Activated naive CD4-positive, alpha-beta T cell treated with anti-CD3 and anti-CD28 coated beads, Interleukin-2, amount 50 U/mL, for 16 hours (primary cell): Measurements from ENCODE around the gene GGN.
"Not testable (repeated sequence)": the region's sequence is repeated elsewhere in the genome, so short reads cannot be mapped to it uniquely, and the experiment has no call there.

Experiments used
- DNase-seq: peaks from one replicate; pipeline ENCODE4 v3.0.0-alpha.2; 2020

GGN gene, protein sequence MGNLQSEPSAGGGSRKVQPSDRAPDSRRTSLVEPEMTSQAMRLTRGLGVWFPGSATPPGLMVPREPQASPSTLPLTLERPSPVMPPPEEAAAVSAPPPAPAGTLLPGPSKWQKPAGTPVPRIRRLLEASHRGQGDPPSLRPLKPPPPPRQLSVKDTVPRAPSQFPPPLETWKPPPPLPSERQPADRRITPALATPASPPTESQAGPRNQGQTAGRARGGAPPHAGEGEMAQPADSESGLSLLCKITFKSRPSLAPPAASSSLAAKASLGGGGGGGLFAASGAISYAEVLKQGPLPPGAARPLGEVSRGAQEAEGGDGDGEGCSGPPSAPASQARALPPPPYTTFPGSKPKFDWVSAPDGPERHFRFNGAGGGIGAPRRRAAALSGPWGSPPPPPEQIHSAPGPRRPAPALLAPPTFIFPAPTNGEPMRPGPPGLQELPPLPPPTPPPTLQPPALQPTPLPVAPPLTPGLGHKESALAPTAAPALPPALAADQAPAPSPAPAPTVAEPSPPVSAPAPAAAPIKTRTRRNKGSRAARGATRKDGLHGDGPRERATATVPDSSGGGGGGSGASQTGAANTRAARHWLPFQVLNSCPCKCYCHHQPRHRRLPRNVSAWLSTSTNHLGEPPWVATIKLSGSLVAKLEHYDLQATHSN

DNA sequence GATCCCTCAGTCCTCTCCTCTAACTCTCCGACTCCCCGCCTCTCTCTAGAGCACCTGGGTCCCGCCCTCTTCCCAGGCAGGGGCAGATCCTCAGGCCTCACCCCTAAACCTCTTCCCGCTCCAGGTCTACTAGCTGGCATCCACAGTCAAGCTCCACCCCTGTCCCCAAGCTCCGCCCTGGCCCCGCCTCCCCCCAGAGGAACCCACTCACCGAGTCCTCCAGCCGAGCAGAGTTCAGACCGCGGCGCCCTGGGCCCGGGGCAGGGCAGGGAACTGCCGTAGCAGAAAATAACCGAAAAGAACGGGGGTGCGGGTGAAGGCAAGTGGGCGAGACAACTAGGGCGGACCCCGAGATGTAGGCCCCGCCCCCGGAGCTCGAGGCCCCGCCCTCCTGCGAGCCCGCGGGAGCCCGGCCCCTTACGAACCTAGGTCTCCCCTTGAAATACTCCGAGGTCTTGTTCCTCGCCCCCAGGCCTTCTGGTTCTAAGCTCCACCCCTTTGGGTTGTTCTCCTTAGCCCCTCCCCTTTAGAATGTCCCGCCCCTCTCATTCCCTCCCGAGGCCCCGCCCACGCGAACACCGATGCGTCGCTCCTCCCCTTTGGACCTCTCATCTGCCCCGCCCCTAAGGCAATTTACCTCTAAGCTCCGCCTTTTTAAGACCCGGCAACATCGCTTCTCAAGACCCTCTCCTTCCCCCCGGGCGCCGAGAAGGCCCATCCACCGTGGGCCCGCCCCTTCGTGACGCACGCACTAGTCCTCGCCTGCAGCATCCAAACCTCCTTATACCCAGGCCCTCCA is at the start of gene GGN:
GGN (minus strand) TSS at position 485 of the 799 bp plus-strand sequence. CDS start 773 bp downstream, outside the sequence.
- peak; percentile 78 for DNase-seq

- DNase-seq: no peak
Observed at GRCh38 chr19:38437295-38437694, 49.5 kb upstream of the GGN start.

DNA sequence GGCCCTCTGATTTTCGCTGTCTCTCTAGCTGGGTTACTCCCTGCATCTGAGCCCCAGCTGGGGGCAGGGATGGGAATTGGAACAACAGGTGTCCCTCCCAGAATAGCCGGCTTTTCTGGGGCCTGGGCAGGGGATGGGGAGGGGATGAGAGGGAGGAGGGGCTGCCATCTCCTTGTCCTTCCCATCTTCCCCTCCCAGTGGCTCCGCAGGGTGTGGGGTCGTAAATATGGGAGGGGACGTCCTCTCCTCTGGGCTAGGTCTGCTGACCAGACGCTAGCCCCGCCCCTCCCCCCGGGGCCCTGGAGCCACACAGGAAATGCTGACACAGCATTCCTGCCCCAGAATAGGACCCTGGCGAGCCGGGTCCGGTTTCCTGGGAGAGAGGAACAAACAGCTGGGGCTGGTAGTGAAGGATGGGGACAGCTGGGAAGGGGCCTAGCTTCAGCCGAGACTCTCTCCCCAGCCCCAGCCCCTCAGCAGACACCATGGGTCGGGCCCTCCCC is 46.8 kb upstream of the GGN start:
- DNase-seq: no peak

DNA sequence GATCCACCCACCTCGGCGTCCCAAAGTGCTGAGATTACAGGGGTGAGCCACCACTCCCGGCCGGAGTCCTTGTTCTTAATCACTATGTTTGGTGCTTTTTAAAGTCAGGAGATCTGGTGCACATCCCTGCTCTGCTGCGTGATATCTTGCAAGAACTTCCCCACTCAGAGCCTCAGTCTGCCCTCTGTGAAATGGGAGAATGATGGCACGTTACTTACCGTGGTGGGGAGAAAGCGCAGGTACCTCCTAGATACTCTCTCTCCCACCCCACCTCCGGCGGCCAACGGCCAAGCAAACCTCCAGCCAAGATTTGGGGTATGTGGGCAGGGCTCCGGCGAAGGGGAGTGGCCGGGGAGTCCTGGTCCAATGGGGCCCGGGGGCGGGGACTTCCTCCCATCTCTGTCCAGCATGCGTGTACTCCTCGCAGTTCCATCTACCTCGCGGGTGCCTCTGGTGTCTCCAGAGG is 45.5 kb upstream of the GGN start, which contains the start of gene RYR1:
RYR1 (plus strand) TSS at position 424 of the 466 bp plus-strand sequence. CDS start 139 bp downstream, outside the sequence.
- peak; percentile 54 for DNase-seq

GRCh38 chr19:38430931-38431330 is 43.1 kb upstream of the GGN start:
- no peak for DNase-seq

GRCh38 chr19:38429811-38430156 is 42.0 kb upstream of the GGN start:
- DNase-seq: no peak

GRCh38 chr19:38429055-38429810 is 41.4 kb upstream of the GGN start:
- DNase-seq: peak; percentile 31

DNA sequence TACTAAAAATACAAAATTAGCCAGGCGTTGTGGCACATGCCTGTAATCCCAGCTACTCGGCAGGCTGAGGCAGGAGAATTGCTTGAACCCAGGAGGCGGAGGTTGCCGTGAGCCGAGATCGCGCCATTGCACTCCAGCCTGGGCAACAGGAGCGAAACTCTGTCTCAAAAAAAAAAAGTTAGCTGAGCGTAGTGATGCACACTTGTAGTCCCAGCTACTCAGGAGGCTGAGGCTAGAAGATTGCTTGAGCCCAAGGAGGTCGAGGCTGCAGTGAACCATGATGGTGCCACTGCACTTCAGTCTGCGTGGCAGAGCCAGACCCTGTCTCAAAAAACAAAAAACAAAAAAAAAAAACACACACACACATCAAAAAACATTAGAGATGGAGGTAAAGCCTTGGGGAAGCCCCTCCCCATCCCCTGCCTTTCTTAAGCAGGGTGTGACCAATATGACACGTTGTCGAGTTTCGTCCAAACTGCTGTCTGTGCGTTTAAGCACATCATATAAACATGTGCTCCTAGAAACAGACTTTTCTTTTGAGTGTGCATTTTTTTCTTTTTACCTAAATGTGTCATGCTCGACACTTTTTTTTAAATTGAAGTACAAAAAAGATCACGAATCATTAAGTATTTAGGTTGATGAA is 39.3 kb upstream of the GGN start:
- peak; percentile 45 for DNase-seq

DNA sequence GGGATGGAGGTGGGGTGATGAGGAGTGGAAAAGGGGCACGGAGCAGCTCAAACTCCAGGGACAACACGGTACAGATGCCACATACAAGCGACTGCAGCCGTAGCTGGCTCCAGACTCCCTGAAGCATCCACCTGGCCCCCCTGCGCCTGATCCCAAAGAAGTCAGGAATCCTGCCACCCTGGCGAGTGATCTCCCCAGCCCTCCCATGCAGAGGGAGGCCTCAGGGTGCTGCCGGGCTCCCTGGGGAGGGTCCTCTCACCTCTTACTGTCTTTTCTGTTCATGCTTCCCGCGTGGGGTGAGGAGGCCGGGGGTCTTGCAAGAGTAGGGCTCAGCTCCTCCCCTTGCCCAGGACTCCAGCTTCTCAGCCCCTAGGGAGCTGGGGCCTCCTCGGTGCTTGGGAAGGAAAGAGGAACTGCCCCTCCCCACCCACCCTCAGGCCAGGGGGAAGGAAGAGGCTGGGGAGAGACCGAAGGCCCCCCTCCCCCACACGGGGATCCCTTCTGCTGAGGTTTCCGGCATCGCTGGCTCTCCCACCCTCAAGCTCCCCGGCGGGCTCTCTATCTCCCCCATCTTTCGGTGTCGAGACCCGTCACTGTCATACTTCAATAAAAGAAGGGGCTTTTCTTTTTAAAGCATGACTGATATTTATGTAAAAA is 38.1 kb upstream of the GGN start, which contains the start of gene RASGRP4:
RASGRP4 (minus strand) TSS at position 410 of the 657 bp plus-strand sequence; CDS start at position 282, 128 bp downstream.
- peak; percentile 49 for DNase-seq

- DNase-seq: no peak
Observed at GRCh38 chr19:38425222-38425809, 37.5 kb upstream of the GGN start.

DNA sequence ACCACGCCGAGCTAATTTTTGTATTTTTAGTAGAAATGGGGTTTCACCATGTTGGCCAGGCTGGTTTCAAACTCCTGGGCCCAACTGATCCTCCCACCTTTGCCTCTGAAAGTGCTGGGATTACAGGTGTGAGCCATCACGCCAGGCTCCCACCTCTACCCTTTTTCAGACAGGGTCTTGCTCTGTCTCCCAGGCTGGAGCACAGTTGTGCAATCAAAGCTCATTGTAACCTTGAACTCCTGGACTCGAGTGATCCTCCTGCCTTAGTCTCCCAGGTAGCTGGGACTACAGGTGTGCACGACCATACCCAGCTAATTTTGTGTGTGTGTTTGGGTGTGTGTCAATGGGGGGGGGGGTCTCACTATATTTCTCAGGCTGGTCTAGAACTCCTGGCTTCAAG is 36.4 kb upstream of the GGN start:
- no peak for DNase-seq

GRCh38 chr19:38422438-38422837 is 34.6 kb upstream of the GGN start:
- no peak for DNase-seq

GRCh38 chr19:38421856-38422255 is 34.0 kb upstream of the GGN start:
- no peak for DNase-seq

DNA sequence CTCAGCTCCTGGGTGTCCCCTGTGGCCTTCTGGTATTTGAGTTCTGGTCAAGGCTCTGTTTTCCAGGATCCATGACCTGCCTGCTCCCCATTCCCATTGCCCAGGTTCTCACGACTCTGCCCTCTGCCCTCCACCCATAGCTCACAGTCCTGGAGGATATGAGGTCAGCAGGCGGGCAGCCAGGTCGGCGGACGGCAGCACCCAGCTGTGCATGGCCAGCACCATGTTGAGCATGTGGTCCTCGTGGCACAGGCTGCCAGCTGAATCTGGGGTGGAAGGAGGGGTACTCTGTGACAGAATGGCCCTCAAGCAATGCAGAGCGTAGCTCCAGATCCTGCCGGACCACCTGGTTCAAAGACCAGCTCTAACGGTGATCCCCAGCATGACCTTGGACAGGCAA is 33.1 kb upstream of the GGN start:
- no peak for DNase-seq

DNA sequence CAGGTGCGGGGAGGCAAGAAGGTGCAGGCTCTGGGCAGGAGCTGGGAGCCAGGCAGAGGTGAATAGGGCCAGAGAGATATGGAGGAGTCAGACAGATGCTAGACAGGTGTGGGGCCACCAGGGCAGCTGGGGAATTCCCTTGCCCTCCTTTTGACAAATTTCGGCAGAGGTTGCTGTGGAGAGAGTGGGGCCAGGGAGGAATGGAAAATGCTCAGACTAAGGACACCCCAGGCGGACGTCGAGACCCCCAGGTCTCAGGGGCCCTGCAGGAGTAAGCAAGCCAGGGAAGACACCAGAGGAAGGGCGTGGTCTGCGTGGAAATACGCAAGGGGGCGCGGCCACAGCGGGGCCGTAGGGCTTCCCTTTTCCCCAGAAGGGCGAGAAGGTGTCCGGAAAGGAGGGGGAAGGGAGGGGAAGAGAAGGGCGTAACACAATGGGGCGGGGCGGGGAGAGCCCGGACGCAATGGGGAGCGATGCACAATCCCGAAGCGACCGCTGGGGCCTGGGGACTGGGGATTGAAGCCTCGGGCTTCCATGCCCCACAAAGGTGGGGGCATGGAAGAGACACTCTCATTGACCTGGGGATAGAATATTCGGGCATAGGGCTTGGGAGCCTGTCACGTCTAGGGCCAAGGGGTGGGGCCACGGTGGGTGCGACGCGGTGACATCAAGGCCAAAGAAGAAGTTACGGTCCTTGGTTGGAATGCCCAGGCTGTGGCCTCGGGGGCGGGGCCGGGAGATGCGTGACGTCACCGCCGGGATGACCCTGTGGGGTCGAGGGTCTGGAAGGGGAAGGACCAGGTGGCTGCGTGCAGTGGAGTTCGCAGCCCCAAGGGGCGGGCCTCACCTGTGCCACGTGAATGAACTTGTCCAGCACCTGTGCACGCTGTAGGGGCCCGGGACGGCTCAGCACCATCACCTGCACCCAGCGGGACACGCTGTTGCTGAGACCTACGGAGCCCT is 30.0 kb upstream of the GGN start:
- DNase-seq: peak; percentile 33

DNA sequence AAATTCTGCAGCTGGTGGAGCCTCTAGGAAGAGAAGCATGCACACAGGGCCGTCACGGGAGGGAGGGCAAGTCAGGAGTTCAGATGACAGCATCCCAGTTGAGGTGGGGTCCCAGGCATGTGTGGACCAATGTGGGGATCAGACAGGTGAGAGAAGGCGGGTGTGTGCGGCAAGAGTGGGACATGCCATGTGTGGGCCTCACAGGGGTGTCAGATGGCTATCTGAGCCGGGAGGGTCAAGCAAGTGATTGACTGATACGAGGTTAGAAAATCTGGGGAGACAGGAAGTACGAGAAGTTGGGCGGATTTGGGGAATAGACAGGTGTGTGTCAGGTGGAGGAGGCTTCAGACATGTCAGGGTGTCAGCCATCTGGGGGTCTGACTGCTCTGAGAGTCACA is 29.3 kb upstream of the GGN start:
- DNase-seq: no peak

DNA sequence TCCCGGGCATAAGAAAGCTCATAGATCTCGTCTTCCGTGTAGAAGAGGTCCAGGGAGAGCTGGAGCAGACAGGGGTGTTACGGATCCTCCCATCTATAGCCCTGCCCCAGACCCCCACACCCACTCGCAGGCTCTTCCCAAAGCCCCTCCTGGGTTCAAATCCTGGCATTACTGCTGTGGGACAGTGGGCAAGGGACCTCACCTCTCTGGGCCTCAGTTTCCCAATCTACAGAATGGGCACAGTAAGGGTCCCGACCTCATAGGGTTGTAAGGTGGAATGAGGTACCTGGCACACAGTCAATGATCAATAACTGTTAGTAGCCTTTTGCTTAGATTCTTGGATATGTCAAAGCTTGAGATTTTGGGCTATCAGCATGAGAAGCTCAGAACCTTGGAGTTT is 25.6 kb upstream of the GGN start:
- DNase-seq: no peak

DNA sequence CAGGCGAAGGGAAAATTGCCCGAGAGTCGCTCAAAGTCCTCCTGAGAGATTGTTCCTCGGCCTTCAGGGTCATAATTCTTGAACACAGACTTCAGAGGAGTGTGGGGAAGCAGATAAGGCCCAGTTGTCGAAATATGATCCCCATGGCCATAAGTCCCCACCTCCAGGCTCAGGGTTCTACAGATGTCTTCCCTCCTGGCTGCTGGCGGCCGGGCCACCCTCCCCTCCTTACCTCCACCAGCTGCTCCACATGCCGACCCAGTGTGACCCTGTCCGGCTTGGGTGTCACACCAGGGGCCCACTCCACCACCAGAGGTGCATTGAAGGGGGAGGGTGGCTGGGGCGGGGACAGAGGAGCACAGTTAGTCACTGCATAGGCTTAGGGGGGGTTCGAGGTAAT is 25.1 kb upstream of the GGN start:
- DNase-seq: no peak

DNA sequence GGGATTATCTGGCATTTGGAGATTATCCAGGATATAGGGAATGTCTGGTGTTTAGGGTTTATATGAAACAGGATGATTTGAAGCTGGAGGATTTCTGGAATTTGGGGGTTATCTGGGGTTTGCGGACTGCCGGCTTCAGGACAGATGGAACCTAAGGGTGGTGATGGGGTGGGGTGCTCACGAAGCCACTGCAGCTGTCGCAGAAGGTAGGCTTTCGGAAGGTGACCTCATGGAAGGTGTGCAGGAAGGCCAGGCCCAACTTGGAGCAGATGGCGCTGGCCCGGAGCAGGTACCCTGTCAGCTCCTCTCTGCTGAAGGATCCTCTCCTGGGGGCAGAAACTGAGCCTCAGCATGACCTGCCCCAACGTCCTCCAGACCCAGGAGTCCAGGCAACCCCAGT is 24.7 kb upstream of the GGN start:
- no peak for DNase-seq

- not testable (repeated sequence) for DNase-seq
Observed at GRCh38 chr19:38411898-38412297, 24.1 kb upstream of the GGN start.
